Ramos (cell line): Measurements from ENCODE around the gene SCGB3A1.

ENCODE experiments used
- in situ Hi-C: fragments of 300-500 bp; cut with MboI; formaldehyde crosslinking; loops from one replicate; pipeline ENCODE4 v1.14.3; 2022; ENCODE audit warnings: low sequenced_read_pairs; ENCODE audit not compliant: unreplicated experiment

The SCGB3A1 gene

DNA sequence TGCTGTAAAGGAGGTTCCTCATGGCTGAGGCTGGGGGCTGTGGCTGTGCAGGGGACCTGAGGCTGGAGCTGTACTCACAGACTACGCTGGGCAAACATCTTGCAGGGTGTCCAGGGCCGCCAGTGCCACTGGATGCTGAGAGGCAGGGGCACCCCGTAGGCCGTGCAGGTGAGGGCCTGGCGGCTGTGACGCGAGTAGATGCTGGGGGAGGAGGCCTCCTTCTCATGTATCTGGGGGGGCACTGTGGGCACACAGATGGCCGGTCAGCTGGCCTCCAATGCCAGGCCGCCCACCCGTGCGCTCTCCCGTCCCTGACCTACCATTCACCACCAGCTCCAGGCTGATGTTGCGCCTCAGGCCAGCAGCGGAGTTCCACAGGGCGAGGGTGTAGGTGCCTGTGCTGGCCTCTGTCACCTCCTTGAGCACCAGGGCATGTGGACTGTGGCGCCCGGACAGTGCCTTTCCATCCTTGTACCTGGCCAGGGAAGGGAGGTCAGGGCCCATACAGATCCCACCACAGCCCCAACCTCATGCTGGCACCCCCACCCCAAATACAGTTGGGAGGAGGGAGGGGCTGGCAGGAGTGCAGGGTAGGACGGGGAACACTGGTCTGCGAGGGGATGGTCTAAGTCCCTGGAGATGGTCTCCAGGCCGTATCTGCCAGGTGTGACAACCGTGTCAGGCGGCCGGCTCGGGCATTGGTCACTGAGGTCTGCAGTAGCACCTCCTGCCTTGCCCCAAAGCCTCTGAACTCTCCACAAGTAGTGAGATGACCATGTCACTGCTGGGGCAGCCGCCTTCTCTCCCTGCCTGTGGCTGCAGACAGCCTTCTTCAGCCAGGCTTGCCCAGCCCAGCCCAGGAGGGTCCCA is 34.7 kb upstream of the SCGB3A1 start:
- in situ Hi-C loops, result no loop called here

DNA sequence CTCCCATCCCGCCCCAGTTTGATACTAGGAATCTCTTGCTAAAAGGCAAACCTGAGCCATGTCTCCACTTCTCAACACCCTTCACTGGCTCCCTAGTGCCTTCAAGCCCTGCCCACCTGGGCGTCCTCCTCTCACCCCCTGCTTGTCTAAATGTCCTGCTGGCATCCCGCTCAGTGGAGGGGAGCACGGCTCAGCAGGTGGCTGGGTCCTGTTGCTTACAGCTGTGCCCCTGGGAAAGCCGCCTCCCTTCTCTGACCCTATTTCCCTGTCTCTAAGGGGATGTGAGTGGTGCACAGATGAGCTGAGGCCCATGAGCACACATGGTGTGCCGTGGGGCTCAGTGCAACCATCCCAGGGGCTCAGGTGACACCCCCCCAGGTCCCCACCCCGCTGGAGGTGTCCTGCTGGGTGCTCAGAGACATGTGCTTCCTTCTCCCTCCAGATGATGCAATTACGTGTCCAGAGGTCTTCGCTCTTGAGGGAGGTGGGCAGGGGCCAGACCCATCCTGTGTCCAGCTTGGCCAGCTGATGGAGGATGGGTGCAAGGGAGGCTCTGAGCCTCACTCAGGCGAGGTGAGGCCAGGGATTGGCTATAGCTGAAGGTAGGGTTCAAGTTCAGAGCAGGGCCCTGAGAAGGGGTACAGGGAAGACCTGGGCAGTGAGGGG is 34.0 kb upstream of the SCGB3A1 start:
- in situ Hi-C loops, result no loop called here

DNA sequence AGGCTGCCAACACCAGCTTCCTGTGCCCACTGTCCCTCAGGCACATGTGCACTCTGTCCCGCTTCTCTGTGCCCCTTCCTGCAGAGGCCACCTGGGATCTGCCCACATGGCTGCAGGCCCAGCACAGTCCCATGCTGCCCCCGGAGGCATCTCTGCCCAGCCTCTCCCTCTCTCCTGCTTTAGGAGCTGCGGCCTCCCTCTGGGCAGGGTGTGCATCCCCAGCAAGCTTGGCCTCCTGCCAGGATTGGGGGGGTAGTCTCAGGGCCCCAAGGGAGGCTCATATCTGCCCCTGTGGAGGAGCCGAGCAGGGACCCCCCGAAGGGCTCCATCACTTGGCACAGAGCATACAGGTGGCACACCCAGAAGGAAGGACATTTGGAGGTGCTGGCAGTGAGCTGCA is 33.3 kb upstream of the SCGB3A1 start:
- in situ Hi-C loops, result no loop called here

DNA sequence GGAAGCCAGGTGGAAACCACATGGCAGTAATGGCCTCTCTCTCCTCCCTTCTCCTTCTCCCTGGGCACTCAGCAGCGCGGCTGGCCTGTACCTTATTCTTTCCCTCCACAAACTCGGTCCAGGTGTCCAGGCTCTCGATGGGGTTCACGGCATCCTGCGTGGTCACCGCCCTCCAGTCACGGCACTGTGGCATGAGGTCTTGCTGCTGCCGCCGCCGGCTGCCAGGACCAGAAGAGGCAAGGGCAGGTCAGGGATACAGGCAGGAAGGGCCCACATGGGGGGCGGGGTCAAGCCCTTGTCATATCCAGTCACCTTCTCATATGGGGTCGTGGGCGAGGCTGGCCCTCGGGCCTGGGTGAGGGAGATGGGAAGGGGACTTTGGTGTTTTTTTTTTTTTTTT is 32.5 kb upstream of the SCGB3A1 start:
- in situ Hi-C loops, result no loop called here

DNA sequence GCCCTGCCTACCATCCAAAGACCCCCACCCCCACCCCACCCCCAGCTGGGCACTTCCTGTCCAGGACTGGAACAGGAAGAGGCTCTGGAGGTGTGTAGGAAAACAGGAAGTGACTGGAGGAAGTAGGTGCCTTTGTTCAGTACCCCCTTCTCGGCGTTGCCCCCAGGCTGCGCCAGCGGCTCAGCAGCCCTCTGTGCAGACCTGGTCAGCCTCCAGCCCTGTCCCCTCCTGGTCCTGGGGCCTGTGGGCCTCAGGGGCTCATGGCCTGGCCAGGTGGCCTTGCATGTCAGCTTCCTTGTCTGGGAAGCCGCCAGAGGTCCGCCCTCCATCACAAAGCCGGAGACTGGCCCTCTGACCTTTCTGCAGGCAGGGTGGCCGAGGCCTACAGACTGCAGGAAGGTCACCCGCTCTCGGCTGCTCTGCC is 32.1 kb upstream of the SCGB3A1 start:
- in situ Hi-C loops, result no loop called here

DNA sequence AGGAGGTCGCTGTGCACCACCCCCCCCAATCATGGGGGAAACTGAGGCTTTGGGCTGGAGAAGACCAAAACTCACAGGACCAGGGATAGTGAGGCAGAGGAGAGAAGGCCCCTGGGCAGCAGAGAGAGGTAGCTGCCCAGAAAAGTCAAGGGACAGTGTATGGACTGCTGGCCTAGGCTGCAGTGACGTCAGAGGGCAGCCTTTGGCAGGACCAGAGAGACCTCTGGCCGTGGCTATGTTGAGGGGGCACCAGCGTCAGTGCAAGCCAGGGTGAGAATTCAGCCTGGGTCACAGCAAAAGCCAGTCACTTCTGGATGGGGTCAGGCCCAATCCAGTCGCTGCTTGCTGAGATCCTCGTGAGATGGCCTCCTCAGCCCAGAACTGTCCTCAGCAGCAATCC is 31.6 kb upstream of the SCGB3A1 start:
- in situ Hi-C loops, result no loop called here

DNA sequence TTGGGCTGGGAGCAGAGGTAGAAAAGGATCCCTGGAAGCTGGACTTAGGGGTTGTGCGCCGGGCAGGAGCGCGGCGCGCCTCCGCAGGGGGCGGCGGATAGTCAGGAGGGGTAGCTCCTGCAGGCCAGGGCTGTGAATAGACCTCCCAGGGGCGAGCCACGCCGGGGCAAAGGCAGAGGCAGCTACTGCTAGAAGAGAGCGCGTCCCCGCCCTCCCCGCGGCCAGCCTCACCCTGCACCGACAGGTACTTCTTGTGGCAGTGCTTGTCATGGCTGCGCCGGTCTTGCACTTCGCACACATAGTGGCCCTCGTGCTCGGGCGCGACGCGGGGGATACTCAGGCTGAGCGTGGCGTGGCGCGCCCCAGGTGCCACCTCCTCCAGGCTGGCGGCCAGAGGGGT is 30.0 kb upstream of the SCGB3A1 start:
- in situ Hi-C loops, result no loop called here

DNA sequence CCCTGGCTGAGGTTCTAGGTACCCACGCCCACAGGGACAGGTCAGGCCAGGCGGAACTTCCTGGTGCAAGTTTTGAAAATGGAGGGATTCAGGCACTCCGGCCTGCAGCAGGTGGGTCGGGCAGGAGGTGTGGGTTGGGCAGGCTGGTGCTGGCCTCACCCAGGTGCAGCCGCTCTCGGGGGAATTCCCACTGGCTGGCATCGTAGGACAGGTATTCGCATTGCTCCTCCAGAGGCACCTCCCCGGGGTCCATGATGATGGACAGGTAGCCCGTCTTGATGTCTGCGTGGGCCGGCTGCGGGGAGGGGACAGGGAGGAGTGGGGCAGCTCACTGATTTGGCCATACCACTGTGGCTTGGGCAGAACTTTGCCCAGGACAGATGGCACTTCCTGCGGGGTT is 28.7 kb upstream of the SCGB3A1 start:
- in situ Hi-C loops, result no loop called here

DNA sequence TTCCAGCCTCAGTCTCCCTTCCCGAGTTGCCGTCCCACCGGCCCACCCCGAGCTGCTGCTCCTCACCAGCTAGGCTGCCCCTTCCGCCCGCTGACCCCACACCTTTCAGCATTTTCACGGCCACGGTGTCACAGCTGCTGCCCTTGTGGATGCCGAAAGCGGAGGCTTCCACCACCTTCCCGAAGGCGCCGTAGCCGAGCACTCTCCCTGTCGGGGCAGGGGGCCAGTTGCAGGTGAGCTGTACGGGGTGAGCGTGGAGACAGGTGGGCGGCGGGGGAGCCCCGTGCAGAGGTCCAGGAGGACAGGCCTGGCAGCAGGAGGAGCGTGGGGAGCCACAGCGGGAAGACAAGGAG is 28.2 kb upstream of the SCGB3A1 start:
- in situ Hi-C loops, result no loop called here

DNA sequence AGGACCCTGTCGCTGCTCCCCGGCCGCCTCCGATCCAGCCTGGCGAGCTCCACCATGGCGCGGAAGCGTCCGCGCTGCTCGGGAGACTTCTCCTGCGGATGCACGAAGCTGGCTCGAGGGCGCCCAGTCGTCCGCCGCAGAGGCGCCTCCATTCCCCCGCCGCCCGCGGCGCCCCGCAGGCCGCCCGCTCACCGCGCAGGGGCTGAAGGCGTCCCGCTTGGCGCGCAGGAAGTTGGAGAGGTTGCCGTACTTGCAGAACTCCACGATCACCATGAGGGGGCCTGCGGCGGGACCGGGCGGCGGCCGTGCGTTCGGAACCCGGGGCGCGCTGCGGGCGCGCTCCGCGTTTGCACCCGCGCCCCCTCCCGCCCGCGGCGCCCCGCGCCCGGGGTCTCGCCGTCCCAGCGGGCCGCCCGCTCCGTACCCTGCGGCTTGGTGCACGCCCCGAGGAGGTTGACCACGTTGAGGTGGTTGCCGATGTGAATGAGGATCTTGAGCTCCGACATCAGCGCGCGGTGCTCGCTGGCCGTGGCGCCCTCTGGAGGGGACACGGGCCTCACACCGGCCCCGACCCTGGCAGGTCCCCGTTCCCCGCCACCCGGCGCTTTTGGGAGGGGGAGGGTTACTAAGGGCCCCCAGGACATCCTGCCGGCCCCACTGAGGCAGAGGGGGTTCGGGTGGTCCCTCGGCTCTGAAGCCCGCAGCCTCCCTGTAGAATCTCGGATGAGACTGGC is 27.7 kb upstream of the SCGB3A1 start:
- in situ Hi-C loops, result no loop called here

DNA sequence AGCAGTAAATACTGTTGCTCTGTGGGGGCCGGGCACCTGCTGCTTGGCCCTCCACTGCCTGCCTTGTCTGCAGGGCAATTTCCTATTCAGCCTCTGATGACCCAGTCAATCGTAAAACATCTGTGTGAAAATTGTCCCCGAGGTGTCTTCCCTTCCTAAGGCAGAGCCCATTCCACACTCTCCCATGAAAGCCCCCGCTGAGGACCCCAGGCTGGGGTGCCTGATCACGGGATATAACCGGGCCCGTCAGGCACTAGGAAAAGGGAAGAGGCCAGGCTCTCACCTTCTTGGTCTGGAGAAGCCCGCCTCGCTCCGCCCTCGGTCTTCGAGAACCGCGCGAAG is 27.2 kb upstream of the SCGB3A1 start:
- in situ Hi-C loops, result no loop called here

DNA sequence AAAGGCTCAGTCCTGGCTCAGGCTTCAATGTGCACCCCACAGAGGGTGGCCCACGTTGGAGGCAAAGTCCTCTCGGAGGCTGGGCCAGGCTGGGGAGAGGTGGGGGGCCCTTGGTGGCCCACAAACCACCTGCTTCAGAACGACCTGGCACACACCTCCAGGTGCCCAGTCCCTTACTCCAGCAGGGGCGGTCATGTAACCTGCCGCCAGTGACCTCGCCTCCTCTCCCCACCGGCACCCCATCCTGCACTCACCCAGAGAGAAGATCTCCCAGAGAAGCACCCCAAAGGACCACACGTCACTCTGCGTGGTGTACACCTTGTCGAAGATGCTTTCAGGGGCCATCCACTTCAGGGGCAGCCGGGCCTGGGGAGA is 22.5 kb upstream of the SCGB3A1 start:
- in situ Hi-C loops, result no loop called here

DNA sequence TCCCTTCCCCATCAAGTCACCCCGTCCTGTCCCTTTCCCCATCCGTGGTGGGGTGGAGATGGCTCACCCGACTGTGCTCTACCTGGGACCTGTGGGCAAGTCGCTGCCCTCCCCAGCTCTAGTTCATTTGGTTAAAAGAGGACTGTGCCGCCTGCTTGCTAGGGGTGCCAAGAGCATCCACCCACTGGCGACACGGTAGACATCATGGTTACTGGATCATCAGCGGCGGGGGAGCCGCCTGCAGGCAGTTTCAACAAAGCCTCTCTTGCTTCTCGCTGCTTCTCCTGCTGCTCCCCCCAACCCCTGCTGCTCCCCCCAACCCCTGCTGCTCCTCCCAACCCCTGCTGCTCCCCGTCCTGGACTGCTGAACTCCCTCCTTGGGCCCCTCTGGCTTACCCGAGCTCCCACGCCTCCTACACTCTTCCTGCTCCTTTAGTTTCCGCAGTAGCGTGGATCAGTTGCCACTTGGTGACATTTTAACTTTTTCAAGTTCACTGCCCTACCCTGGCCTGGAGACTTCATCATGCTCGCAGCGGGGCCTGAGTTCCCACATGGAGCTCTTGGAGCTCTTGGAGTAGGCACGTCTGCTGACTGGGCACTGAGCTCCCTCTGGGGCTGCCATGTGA is 22.0 kb upstream of the SCGB3A1 start:
- in situ Hi-C loops, result no loop called here

DNA sequence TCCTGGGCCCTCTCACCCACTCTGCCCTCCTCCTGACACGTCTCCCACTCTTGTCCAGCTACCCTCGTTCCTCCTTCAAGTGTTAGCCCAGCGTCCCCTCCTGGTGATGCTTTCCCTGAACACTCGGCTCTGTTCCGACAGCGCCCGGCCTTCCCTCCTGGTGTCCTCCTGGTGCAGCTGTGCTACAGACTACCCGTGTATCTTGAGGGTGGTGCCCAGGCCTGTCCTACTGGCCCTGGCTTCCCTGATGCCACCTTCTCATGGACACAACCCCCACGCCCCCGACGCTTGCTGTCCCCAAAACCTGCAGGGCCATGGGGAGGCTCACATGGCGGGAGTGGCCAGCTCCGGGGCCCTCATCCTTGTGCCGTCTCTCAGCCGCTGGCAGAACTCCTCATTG is 21.4 kb upstream of the SCGB3A1 start:
- in situ Hi-C loops, result no loop called here

DNA sequence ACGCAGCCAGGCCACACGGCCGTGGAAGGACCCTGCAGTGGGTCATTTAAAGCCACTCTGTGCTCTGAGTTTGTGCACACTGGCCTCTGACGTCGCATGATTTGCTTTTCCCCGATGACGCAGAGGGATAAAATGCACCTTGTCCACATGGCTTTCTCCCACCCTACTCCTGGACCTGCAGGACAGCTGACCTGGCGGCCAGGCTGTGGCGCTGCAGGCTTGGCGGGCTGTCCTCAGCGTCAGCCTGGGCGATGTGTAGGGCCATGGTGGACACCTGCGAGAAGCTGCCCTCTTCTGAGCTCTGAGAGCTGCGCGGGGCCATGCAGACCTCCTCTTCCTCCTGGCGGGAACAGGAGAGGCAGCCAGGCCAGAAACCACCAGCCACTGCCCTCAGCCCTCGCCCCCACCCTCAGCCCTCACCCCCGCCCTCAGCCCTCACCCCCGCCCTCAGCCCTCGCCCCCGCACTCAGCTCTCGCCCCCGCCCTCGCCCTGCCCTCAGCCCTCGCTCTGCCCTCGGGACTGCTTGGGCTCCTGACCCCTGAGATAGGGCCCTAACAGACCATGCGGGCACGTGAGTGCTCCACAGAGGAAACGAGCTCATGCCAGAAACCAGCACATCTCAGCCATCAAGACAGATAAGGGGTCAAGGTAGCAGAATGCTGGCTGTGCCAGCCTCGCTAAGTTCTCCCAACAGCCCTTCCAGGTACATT is 20.0 kb upstream of the SCGB3A1 start:
- in situ Hi-C loops, result no loop called here

DNA sequence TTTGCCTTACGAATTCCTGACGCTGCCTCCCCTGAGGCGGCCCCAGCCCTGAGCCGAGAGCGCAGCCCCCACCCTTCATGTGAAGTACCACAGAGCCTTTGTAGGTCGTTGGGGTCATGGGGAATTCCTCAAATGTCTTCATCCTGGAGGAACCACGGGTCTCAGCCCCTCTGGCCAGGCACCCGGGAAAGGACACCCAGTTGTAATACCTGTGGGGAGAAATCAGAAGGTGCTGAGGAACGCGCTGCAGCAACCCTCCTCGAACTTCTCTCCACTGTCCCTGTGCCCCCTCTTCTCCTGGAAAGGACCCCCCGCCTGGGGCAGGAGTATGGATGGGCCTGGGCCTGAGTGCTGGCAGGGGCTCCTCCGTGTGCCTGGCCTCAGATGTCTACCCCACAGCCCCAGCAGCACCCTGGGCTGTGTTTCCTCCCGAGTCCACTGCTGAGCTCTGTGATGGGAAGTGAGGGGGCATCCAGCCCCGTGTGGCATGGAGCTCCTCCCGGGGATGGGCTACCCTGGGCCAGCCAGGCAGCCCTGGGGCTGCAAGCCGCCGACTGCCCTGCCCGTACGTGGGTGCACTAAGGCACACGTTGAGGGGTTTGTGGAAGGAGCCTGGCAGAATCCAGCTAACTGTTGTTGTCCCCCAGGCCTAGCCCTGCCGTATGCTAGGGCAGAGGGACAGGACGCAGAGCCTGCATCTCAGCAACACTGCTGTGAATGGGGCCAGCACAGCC is 18.7 kb upstream of the SCGB3A1 start:
- in situ Hi-C loops, result no loop called here

DNA sequence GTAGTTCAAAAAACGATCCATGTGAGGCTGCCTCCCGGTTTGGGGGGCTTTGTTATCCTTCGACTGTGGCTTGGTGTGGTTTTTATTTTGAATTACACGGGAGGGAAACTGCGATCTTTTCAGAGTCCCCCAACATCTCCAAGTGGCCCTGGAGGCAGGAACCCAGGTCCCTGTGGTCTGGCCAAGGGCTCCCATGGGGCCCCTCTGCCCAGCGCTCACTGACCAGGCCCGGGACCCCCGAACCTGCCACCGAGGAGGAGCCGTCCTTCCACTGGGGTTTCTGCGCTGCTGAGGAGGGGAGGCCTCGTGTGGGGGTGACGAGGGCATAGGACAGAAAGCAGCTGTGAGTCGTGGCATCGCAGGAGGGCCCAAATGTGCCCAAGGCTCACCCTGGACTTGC is 18.1 kb upstream of the SCGB3A1 start:
- in situ Hi-C loops, result no loop called here

DNA sequence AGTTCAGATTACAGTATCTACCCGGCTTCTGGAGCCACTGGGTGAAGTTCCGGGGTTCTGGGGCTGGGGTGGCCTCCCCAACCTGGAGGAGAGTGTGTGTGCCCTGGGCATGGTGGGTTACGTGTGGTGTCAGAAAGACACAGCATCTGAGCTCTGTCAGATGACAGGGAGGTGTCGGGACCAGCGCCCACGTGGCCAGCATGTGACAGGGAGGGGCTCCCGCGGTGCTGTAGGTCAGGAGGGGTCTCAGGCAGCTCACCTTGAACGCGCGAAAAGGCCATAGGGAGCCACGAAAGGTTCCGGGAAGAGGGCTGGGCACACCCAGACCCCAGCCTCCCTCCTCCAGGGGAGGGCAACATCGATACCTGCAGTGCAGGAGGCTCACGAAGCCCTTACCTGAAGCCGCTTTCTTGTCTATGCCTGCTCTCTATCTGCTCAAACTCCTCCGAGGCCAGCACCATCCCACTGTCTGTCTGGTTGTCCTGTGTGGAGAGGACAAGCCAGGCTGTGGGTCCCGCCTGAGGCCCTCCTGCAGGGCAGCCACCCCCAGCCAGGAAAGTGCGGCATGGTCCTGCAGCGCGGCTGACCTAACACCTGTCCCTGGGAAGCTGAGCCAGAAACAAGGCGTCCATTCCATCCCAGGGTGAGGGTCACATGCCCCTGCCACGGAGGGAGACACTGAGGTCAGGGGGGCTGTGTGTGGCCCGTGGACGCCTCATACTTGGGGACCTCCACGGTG is 17.4 kb upstream of the SCGB3A1 start:
- in situ Hi-C loops, result no loop called here
